ENCODE data around the gene GALNT1.

DNA sequence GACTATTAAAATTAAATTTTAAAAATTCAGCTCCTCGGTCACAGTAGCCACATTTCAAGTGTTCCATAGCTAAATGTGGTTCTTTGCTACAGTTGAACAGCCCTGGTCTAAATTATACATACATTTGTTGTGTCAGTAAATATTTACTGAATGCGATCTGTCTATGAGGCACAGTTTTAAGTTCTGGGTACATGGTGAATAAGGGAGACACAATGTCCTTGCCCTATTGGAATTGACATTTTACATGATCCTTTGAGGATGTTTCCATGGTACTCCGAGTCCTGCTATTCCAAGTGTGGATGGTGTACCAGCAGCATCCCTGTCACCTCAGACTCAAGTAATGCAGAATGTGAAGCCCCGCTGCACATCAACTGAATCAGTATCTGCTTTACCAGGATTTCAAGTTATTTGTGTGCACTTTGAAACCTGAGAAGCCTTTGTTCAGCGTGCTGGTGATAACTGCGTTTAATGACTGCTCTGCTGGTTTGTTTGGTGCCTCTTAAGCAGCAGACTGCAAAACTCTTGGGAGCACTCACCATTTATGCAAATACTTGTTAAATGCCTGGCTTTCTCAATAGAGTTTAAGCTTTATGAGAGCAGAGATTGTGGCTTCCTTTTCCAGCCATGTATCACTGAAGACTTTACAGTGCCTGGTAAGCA is 1.5 kb downstream of the GALNT1 start:
- TF ChIP-seq, protein P1, sequence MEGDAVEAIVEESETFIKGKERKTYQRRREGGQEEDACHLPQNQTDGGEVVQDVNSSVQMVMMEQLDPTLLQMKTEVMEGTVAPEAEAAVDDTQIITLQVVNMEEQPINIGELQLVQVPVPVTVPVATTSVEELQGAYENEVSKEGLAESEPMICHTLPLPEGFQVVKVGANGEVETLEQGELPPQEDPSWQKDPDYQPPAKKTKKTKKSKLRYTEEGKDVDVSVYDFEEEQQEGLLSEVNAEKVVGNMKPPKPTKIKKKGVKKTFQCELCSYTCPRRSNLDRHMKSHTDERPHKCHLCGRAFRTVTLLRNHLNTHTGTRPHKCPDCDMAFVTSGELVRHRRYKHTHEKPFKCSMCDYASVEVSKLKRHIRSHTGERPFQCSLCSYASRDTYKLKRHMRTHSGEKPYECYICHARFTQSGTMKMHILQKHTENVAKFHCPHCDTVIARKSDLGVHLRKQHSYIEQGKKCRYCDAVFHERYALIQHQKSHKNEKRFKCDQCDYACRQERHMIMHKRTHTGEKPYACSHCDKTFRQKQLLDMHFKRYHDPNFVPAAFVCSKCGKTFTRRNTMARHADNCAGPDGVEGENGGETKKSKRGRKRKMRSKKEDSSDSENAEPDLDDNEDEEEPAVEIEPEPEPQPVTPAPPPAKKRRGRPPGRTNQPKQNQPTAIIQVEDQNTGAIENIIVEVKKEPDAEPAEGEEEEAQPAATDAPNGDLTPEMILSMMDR (IDR thresholded peaks at IDR 0.05), result no peak
- TF ChIP-seq EP300 (IDR thresholded peaks at IDR 0.05) (no peak), POLR2A (IDR thresholded peaks at IDR 0.05) (no peak)
